Kidney (tissue), 14 donors: ENCODE results near the gene FARP1. TPM values are rescaled to one million over a fixed set of nuclear protein-coding genes. Genes with fewer than 3 reads are reported as not detected.

Source experiments
- DNase-seq, 5 donors: peaks; one replicate each; pipeline ENCODE4 v3.0.0-alpha.2; 2013 to 2020
- FAIRE-seq: peaks from 2 replicates; lab custom pipeline; 2012; peaks lifted over from hg19 to GRCh38; lab: Jason Lieb, UNC
- H3K27ac ChIP-seq, 2 donors: one replicate each; pipeline ENCODE4 v1.7.0; 2013; ENCODE audit warnings: low read depth in 2 of 2, low read length in 2 of 2, inconsistent platforms in 1 of 2
- H3K27me3 ChIP-seq: one replicate; pipeline ENCODE4 v1.7.1; 2013; ENCODE audit warnings: low read length, inconsistent platforms; ENCODE audit not compliant: control insufficient read depth, insufficient read depth
- H3K36me3 ChIP-seq, 3 donors: one replicate each; pipeline versions ENCODE4 v1.7.0 to v1.7.1; 2013; ENCODE audit warnings: low read length in 3 of 3, control low read depth in 1 of 3, inconsistent platforms in 1 of 3; ENCODE audit not compliant: insufficient read depth in 3 of 3, control insufficient read depth in 2 of 3
- H3K4me1 ChIP-seq, 3 donors: one replicate each; pipeline versions ENCODE4 v1.7.0 to v1.7.1; 2013; ENCODE audit warnings: low read length in 3 of 3, inconsistent platforms in 1 of 3, low read depth in 1 of 3; ENCODE audit not compliant: control insufficient read depth in 2 of 3, insufficient read depth in 2 of 3
- H3K4me3 ChIP-seq, 3 donors: one replicate each; pipeline versions ENCODE4 v1.7.0 to v1.8.1; 2013; ENCODE audit warnings: low read length in 3 of 3, control low read depth in 1 of 3, inconsistent platforms in 1 of 3
- H3K9ac ChIP-seq, 3 donors: one replicate each; pipeline versions ENCODE4 v1.7.0 to v1.7.1; 2013; ENCODE audit warnings: low read length in 3 of 3, control low read depth in 1 of 3, inconsistent platforms in 1 of 3
- H3K9me3 ChIP-seq, 3 donors: one replicate each; pipeline versions ENCODE4 v1.7.0 to v1.7.1; 2013; ENCODE audit warnings: low read length in 3 of 3, control low read depth in 1 of 3, inconsistent platforms in 1 of 3; ENCODE audit not compliant: control insufficient read depth in 2 of 3, insufficient read depth in 1 of 3
- intact Hi-C: fragments of 100-400 bp; cut with DNase I; formaldehyde crosslinking; loops from one replicate; pipeline ENCODE4 v1.11.1; 2022
- polyA plus RNA-seq: library from polyadenylated mRNA; stranded (reverse); fragments of 350-450 nt; fragmentation: Illumina TruSeq; extraction: RNeasy Lipid Tissue Mini Kit (QIAGEN cat#74804); gene quantifications from one replicate; pipeline ENCODE4 v1.2.3, GENCODE V29; 2014; ENCODE audit warnings: low read depth, low replicate concordance; ENCODE audit not compliant: insufficient read depth
- total RNA-seq: library from RNA; stranded (reverse); fragmentation: NEBNext Ultra II Directional; extraction: Animal tissue kit (Norgen Biotek cat#: 25700); gene quantifications from one replicate; pipeline ENCODE4 v1.2.1, GENCODE V29; 2021
- TF ChIP-seq, protein P1 (sequence below): IDR thresholded peaks from 3 replicates; pipeline ENCODE4 v1.5.1; 2012; ENCODE audit warnings: mild to moderate bottlenecking, moderate library complexity, borderline replicate concordance; ENCODE audit not compliant: insufficient read depth; ENCODE audit errors: extremely low read depth
- donor health status: control.
- donor health status: control.
- donor health status: control.
- donor health status: control.
- donor health status: control.
- donor health status: DM: yes; HTN: yes; CAD: no.
- donor health status: Normal renal cell carcinoma (clear cell type).

The FARP1 gene
- total and polyA plus RNA-seq, 2 donors from 2014 or later, result 123 to 229 TPM

DNA sequence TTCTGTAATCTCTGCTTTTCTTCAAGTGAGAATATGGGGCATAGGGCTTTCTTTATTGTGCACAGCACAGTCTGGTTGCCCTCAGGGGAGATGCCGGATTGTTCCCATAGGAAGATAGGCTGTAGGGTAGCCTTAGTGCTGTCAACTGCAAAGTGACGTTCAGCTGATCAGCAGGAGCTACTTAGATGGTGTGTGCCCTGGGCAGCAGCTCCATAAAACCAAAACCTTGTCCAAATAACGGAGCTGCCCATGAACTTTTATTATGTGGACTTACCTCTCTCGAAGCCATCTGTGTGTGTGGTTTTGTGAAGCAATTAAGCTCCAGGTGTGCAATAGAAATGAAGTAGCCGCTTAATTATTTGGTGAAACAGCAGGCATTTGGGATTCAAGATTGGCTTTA, 154.2 kb downstream of the FARP1 start:
- H3K27me3 ChIP-seq, result no peaks in the 10 kb centered on the region
- DNase-seq, result no peak
- peaks cover 10 to 51% (median 28%) of the 10 kb centered on the region in 3 donors for H3K4me1 ChIP-seq
- no peak overlapping the region for H3K9ac ChIP-seq
- intact Hi-C loops, result no loop called here
- no peak overlapping the region for H3K4me3 ChIP-seq
- TF ChIP-seq, protein P1, sequence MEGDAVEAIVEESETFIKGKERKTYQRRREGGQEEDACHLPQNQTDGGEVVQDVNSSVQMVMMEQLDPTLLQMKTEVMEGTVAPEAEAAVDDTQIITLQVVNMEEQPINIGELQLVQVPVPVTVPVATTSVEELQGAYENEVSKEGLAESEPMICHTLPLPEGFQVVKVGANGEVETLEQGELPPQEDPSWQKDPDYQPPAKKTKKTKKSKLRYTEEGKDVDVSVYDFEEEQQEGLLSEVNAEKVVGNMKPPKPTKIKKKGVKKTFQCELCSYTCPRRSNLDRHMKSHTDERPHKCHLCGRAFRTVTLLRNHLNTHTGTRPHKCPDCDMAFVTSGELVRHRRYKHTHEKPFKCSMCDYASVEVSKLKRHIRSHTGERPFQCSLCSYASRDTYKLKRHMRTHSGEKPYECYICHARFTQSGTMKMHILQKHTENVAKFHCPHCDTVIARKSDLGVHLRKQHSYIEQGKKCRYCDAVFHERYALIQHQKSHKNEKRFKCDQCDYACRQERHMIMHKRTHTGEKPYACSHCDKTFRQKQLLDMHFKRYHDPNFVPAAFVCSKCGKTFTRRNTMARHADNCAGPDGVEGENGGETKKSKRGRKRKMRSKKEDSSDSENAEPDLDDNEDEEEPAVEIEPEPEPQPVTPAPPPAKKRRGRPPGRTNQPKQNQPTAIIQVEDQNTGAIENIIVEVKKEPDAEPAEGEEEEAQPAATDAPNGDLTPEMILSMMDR, result no peak
- peaks cover 0 to 3% (median 0%) of the 10 kb centered on the region in 3 donors for H3K36me3 ChIP-seq
- H3K27ac ChIP-seq, result no peak overlapping the region
- no peaks in the 10 kb centered on the region for H3K9me3 ChIP-seq
- no peak for FAIRE-seq

DNA sequence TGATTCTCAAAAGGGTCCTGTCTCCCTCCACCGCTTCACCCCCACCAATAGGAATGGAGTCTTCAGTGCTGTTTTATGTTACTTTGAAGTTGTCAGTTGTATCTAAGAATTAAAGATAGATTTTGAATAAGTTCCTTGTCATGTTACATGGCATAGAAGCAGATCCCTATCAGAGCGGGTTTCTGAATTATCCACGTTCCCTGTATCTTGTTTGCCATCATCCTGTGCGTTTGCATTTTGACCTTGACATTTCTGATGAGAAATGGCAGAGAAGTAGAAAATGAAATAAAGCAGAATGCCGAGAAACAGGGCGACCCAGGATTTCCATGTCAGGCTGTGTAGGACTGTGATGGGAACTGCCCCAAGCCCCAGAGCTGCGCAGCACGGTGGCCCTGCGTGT, 154.9 kb downstream of the FARP1 start:
- H3K4me1 ChIP-seq, result peaks cover 12 to 53% (median 35%) of the 10 kb centered on the region in 3 donors
- no peak overlapping the region for H3K4me3 ChIP-seq
- H3K9ac ChIP-seq, result no peak overlapping the region
- H3K36me3 ChIP-seq, result peaks cover 0 to 3% (median 0%) of the 10 kb centered on the region in 3 donors
- H3K27me3 ChIP-seq, result no peaks in the 10 kb centered on the region
- no peak for DNase-seq
- H3K9me3 ChIP-seq, result no peaks in the 10 kb centered on the region
- TF ChIP-seq, protein P1, result no peak
- no peak overlapping the region for H3K27ac ChIP-seq
- no peak for FAIRE-seq
- intact Hi-C loops, result no loop called here

DNA sequence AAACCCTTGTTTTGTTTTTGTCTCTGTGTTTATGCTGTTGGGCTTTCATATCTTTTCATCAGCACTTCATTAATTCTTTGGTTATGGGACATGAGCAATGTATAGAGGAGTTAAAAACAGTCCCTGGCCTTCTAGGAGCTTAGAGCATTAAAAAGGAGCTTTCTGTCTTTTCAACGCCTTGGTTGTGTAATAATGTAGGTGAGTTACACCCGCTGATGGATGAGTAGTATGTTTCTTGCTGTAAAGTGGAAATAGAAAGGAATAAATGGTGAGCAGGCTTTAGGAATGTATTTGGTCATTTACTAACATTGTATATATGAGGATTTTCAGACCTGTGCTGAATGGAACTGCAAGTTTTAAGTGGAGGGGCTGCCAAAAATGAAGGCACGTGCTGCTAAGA, 155.7 kb downstream of the FARP1 start:
- Histone ChIP-seq H3K36me3 (peaks cover 0 to 3% (median 0%) of the 10 kb centered on the region in 3 donors), H3K4me3 (no peak overlapping the region), H3K27ac (no peak overlapping the region), H3K4me1 (peaks cover 9 to 46% (median 30%) of the 10 kb centered on the region in 3 donors), H3K27me3 (no peaks in the 10 kb centered on the region), H3K9me3 (no peaks in the 10 kb centered on the region), H3K9ac (no peak overlapping the region)
- FAIRE-seq (no peak), DNase-seq (no peak)
- intact Hi-C loops, result no loop called here
- TF ChIP-seq, protein P1, result no peak
